PC-9 (cell line): ENCODE results near the gene APLF. TPM values are rescaled to one million over a fixed set of nuclear protein-coding genes. Genes with fewer than 3 reads are reported as not detected.

Experiments
- BruUV-seq: library from RNA; stranded (reverse); fragments of 400-500 nt; replicated peaks from 2 replicates; lab custom pipeline; 2021; lab: Mats Ljungman, UMichigan
- CTCF ChIA-PET: fragments of 300-600 bp; sonication (Branson Sonifier 250); formaldehyde crosslinking; loops from one replicate; lab custom pipeline; 2022; ENCODE audit warnings: antibody characterized with exemption; lab: Charles Lee
- POLR2A ChIA-PET: fragments of 300-600 bp; sonication (Branson Sonifier 250); formaldehyde crosslinking; loops from one replicate; lab custom pipeline; 2022; ENCODE audit warnings: antibody characterized with exemption; ENCODE audit not compliant: unreplicated experiment; lab: Charles Lee
- DNase-seq, 2 experiments: peaks; one replicate each; pipeline versions ENCODE4 v3.0.0 to v3.0.0-alpha.2; 2015 to 2022; ENCODE audit warnings: mixed read lengths in 1 of 2
- H2AFZ ChIP-seq: fragments of 200-600 bp; sonication (generic); 2 replicates; pipeline ENCODE4 v1.8.1; 2017; ENCODE audit warnings: antibody characterized with exemption
- H3F3A ChIP-seq: fragments of 200-600 bp; sonication (generic); 2 replicates; pipeline ENCODE4 v1.8.1; 2017; ENCODE audit warnings: antibody characterized with exemption, mild to moderate bottlenecking, low read depth; ENCODE audit not compliant: insufficient read depth
- H3K27ac ChIP-seq: fragments of 200-600 bp; sonication (generic); 2 replicates; pipeline ENCODE4 v1.6.1; 2016; ENCODE audit warnings: mixed run types
- H3K27me3 ChIP-seq: fragments of 200-600 bp; sonication (generic); 2 replicates; pipeline ENCODE4 v1.6.1; 2016; ENCODE audit warnings: low read depth, mixed run types; ENCODE audit not compliant: insufficient read depth
- H3K36me3 ChIP-seq: fragments of 200-600 bp; sonication (generic); 2 replicates; pipeline ENCODE4 v1.6.1; 2016; ENCODE audit warnings: low read depth, mixed run types
- H3K4me1 ChIP-seq: fragments of 200-600 bp; sonication (generic); replicated peaks from 2 replicates; pipeline ENCODE4 v1.6.1; 2016; ENCODE audit warnings: mixed run types; ENCODE audit not compliant: insufficient read depth
- H3K4me2 ChIP-seq: fragments of 200-600 bp; sonication (generic); 2 replicates; pipeline ENCODE4 v1.6.1; 2017; ENCODE audit warnings: mixed run types
- H3K4me3 ChIP-seq: fragments of 200-600 bp; sonication (generic); 2 replicates; pipeline ENCODE4 v1.6.1; 2016; ENCODE audit warnings: mixed run types
- H3K79me2 ChIP-seq: fragments of 200-600 bp; sonication (generic); 2 replicates; pipeline ENCODE4 v1.6.1; 2017; ENCODE audit warnings: low read depth, mixed run types
- H3K9me2 ChIP-seq: fragments of 200-600 bp; sonication (generic); 2 replicates; pipeline ENCODE4 v1.8.1; 2017; ENCODE audit warnings: mild to moderate bottlenecking; ENCODE audit not compliant: insufficient read depth
- H3K9me3 ChIP-seq: fragments of 200-600 bp; sonication (generic); 2 replicates; pipeline ENCODE4 v1.8.1; 2016; ENCODE audit warnings: low read depth; ENCODE audit not compliant: insufficient read depth
- H4K20me1 ChIP-seq: fragments of 200-600 bp; sonication (generic); 2 replicates; pipeline ENCODE4 v1.8.1; 2017; ENCODE audit not compliant: insufficient read depth
- CTCF ChIP-seq: fragments of 200-600 bp; sonication (generic); conservative IDR thresholded peaks from 2 replicates; pipeline ENCODE4 v1.6.1; 2017; ENCODE audit warnings: mixed run types, antibody characterized with exemption, mild to moderate bottlenecking, moderate library complexity
- EZH2 ChIP-seq: fragments of 200-600 bp; sonication (generic); IDR thresholded peaks from 2 replicates; pipeline ENCODE4 v1.8.0; 2017; ENCODE audit warnings: antibody characterized with exemption, low read depth
- intact Hi-C: fragments of 100-400 bp; cut with micrococcal nuclease; formaldehyde crosslinking; loops from one replicate; pipeline ENCODE4 v1.10.0; 2022; ENCODE audit not compliant: unreplicated experiment
- total RNA-seq: library from RNA; stranded (reverse); gene quantifications from 2 replicates; pipeline ENCODE4 v1.2.3, GENCODE V29; 2021

The APLF gene
- total RNA-seq, 1 experiment from 2014 or later = 4.5 TPM

GRCh38 chr2:68612765-68613519, 145.6 kb downstream of the APLF start:
- POLR2A ChIA-PET = no interaction called here
- intact Hi-C loops = no loop called here
- no peak overlapping the region for H3K27ac ChIP-seq
- no peaks in the 10 kb centered on the region for H3K36me3 ChIP-seq
- no peak for TF ChIP-seq EZH2
- TF ChIP-seq CTCF = no peak
- no peaks in the 10 kb centered on the region for H3K79me2 ChIP-seq
- no peaks in the 10 kb centered on the region for H3K9me2 ChIP-seq
- H3K4me2 ChIP-seq = no peak overlapping the region
- H2AFZ ChIP-seq = no peak overlapping the region
- no peaks in the 10 kb centered on the region for H3K9me3 ChIP-seq
- CTCF ChIA-PET = no interaction called here
- no peak for DNase-seq
- no peaks in the 10 kb centered on the region for H3K4me1 ChIP-seq
- no peaks in the 10 kb centered on the region for H3F3A ChIP-seq
- H3K4me3 ChIP-seq = no peak overlapping the region
- H4K20me1 ChIP-seq = no peaks in the 10 kb centered on the region
- BruUV-seq = no TSS peak
- no peaks in the 10 kb centered on the region for H3K27me3 ChIP-seq

GRCh38 chr2:68620772-68621171, 153.4 kb downstream of the APLF start:
- no TSS peak for BruUV-seq
- intact Hi-C loops = no loop called here
- Histone ChIP-seq H3K4me3 (no peak overlapping the region), H3K9me3 (no peaks in the 10 kb centered on the region), H3K4me2 (no peak overlapping the region), H2AFZ (no peak overlapping the region), H3K9me2 (no peaks in the 10 kb centered on the region), H3F3A (no peaks in the 10 kb centered on the region), H4K20me1 (no peaks in the 10 kb centered on the region), H3K27ac (no peak overlapping the region), H3K27me3 (no peaks in the 10 kb centered on the region), H3K79me2 (no peaks in the 10 kb centered on the region), H3K36me3 (no peaks in the 10 kb centered on the region), H3K4me1 (no peaks in the 10 kb centered on the region)
- TF ChIP-seq CTCF (no peak), EZH2 (no peak)
- ChIA-PET CTCF (no interaction called here), POLR2A (interaction anchor here (0.5 kb wide), 1 partner anchor 87 kb away, joined by 3 read pairs; no protein-coding TSS in a partner anchor)
- no peak for DNase-seq

GRCh38 chr2:68623820-68624219, 156.4 kb downstream of the APLF start:
- Histone ChIP-seq H3K79me2 (no peaks in the 10 kb centered on the region), H2AFZ (no peak overlapping the region), H3K27ac (no peak overlapping the region), H3K27me3 (no peaks in the 10 kb centered on the region; the same call in 1 of the 2 replicates), H3K9me3 (no peaks in the 10 kb centered on the region), H3K36me3 (no peaks in the 10 kb centered on the region), H4K20me1 (no peaks in the 10 kb centered on the region), H3F3A (no peaks in the 10 kb centered on the region), H3K9me2 (no peaks in the 10 kb centered on the region), H3K4me1 (no peaks in the 10 kb centered on the region), H3K4me2 (no peak overlapping the region), H3K4me3 (no peak overlapping the region)
- no TSS peak for BruUV-seq
- ChIA-PET CTCF (no interaction called here), POLR2A (no interaction called here)
- no peak for TF ChIP-seq EZH2
- TF ChIP-seq CTCF = no peak
- intact Hi-C loops = no loop called here
- no peak for DNase-seq
